ENCODE measurements around the gene DNAH1.

DNAH1 gene

GRCh38 chr3:52293491-52294319, 22.4 kb upstream of the DNAH1 start:
- Histone ChIP-seq H3K36me3 (peaks cover 0 to 33% (median 16%) of the 10 kb centered on the region in 3 donors), H3K9me3 (no peaks in the 10 kb centered on the region), H3K27me3 (no peaks in the 10 kb centered on the region), H3K27ac (no peak overlapping the region), H3K4me3 (no peak overlapping the region), H3K4me1 (peaks cover 0 to 6% (median 2%) of the 10 kb centered on the region in 4 donors)
- intact Hi-C loops (cut with DNase I; ENCODE audit: low total_unique reads), result loop anchor here (5.0 kb wide), 2 partner anchors 49 to 114 kb away; no protein-coding TSS in a partner anchor
- TF ChIP-seq, protein P1, sequence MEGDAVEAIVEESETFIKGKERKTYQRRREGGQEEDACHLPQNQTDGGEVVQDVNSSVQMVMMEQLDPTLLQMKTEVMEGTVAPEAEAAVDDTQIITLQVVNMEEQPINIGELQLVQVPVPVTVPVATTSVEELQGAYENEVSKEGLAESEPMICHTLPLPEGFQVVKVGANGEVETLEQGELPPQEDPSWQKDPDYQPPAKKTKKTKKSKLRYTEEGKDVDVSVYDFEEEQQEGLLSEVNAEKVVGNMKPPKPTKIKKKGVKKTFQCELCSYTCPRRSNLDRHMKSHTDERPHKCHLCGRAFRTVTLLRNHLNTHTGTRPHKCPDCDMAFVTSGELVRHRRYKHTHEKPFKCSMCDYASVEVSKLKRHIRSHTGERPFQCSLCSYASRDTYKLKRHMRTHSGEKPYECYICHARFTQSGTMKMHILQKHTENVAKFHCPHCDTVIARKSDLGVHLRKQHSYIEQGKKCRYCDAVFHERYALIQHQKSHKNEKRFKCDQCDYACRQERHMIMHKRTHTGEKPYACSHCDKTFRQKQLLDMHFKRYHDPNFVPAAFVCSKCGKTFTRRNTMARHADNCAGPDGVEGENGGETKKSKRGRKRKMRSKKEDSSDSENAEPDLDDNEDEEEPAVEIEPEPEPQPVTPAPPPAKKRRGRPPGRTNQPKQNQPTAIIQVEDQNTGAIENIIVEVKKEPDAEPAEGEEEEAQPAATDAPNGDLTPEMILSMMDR (IDR thresholded peaks at IDR 0.05), result no peak
- DNase-seq, result no peak

DNA sequence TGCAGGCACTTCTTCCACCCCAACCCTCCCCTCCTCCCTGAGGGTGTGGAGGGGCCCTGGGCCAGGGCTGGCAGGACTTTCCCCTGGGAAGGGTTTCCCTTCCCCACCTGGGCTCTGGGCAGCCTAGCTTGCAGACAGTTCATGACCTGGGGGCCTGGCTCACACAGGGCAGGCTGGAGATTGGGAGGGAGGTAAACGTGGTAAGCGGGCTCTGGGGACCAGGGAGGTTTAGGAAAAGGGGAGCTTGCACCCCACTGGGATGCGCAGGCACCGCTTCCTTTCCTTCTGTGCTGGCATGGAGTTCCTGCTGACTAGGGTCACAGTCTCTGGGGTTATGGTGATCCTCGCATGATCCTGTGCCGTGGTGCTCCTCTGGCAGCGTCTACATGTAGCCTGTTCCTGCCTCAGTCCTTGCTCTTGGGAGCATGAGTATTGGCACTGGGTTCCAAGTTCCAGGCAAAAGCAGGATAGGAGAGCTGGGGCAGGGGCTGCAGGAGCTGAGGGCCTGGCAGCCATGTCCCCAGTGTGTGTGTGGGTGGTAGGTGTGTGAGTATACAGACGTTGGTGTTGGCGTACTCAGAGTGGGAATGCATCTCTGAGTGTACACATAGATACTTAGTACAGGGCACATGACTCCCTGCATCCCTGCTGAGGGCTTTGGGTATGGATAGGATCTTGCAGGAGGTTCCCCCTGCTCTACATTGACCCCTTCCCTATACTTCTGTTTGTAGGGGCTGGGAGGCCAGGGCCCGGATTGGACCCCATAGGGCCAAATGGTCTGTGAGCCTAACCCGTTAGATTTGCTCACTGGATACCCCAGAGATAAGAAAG, 21.6 kb upstream of the DNAH1 start:
- DNase-seq, result no peak
- no peaks in the 10 kb centered on the region for H3K9me3 ChIP-seq
- no peak overlapping the region for H3K27ac ChIP-seq
- H3K4me3 ChIP-seq, result no peak overlapping the region
- intact Hi-C loops (cut with DNase I; ENCODE audit: low total_unique reads), result loop anchor here (5.0 kb wide), 2 partner anchors 48 to 113 kb away; no protein-coding TSS in a partner anchor
- peaks cover 0 to 3% (median 0%) of the 10 kb centered on the region in 4 donors for H3K4me1 ChIP-seq
- peaks cover 0 to 33% (median 16%) of the 10 kb centered on the region in 3 donors for H3K36me3 ChIP-seq
- TF ChIP-seq, protein P1 (IDR thresholded peaks at IDR 0.05), result no peak
- no peaks in the 10 kb centered on the region for H3K27me3 ChIP-seq

DNA sequence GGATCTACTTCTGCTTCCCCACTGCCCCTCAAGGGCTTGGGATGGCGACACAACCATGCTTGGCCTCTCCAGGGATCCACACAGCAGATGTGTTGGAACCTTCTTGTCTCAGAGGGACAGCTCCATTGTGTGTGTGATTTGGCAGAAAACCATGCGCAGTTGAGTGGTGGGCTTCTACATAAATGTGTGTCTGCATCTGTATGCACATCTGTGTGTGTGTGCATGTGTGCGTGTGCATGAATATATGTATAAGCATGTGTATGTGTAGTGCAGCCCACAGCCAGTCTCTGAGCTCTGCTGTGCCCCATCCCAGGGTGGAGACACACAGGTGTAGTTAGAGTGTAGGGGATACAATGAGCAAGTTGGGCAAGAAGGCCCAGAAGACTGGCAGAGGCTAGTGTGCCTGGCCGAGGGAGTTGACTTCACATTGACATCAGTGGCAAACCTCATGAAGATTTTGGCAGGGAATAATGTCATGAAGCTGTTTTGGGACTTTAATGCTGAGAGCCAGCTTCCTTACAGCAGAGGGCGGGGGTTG, 20.4 kb upstream of the DNAH1 start:
- no peak overlapping the region for H3K27ac ChIP-seq
- no peaks in the 10 kb centered on the region for H3K9me3 ChIP-seq
- no peaks in the 10 kb centered on the region for H3K27me3 ChIP-seq
- peaks cover 0 to 31% (median 16%) of the 10 kb centered on the region in 3 donors for H3K36me3 ChIP-seq
- no peak for DNase-seq
- TF ChIP-seq, protein P1 (IDR thresholded peaks at IDR 0.05), result no peak
- H3K4me1 ChIP-seq, result peaks cover 0 to 3% (median 0%) of the 10 kb centered on the region in 4 donors
- intact Hi-C loops (cut with DNase I; ENCODE audit: low total_unique reads), result no loop called here
- H3K4me3 ChIP-seq, result no peak overlapping the region

DNA sequence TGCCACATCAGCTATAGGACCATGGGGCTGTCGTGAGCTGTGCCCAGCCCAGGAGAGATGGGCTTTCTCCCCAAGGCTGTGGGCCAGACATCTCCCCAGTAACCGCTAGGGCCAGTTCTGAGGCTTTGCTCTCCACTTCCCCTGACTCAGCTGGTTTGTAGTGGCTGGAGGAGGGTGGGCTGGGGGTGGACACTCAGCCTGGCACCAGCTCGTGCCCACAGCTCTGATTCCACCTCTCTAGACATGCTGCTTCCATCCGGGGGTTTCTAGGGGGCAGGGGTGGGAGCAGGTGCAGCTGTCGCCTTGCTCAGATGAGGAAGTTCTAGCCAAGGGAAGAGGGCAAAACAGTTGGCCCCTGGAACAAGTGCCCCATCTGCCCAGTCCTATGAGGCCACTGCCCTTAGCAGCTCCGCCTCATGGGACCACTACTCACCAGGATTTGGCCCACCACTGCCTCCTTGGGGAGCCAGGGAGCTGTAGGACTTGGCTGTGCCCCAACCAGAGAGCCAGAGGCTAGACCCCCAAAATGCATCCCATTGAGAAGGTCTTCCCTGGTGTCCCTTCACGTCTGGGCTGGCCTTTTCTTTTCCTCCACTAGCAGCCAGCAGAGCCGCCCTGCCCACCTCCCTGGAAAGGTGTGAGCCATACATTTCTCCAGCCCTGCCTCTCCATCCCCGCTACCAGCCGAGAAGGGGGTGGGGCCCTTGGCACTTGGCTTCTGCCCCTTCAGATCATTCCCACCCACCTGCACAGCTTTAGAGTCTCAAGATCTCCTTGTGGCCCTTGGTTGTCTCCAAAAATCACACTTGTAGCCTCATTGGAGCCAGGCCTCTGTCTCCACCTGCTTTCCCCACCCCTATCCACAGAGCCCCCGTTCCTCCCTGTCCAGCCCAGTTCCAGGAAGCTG, 18.6 kb upstream of the DNAH1 start:
- H3K27me3 ChIP-seq, result no peaks in the 10 kb centered on the region
- no peaks in the 10 kb centered on the region for H3K9me3 ChIP-seq
- H3K4me1 ChIP-seq, result peaks cover 0 to 3% (median 0%) of the 10 kb centered on the region in 4 donors
- H3K27ac ChIP-seq, result no peak overlapping the region
- H3K4me3 ChIP-seq, result no peak overlapping the region
- TF ChIP-seq, protein P1 (IDR thresholded peaks at IDR 0.05), result no peak
- intact Hi-C loops (cut with DNase I; ENCODE audit: low total_unique reads), result no loop called here
- DNase-seq, result no peak
- H3K36me3 ChIP-seq, result peaks cover 0 to 13% (median 10%) of the 10 kb centered on the region in 3 donors
